ENCODE measurements around the gene TSPAN10. TPM values are rescaled to one million over a fixed set of nuclear protein-coding genes. Genes with fewer than 3 reads are reported as not detected.
A peak's percentile ranks its signal among the peaks of the same experiment; 100 is the strongest.

Gene TSPAN10
- total RNA-seq, 1 donor from 2014 or later: 2.9 TPM

- H3K4me1 Mint-ChIP-seq: no peaks in the 10 kb centered on the region
- peaks cover 16% of the 10 kb centered on the region for H3K36me3 Mint-ChIP-seq
- H3K27me3 Mint-ChIP-seq (ENCODE audit: low read depth): no peaks in the 10 kb centered on the region
- no peak overlapping the region for H3K4me3 Mint-ChIP-seq
- no peaks in the 10 kb centered on the region for H3K9me3 Mint-ChIP-seq
- TF ChIP-seq CTCF (IDR thresholded peaks at IDR 0.05; ENCODE audit: unreplicated experiment): no peak
- H3K27ac Mint-ChIP-seq: no peak overlapping the region
- DNase-seq (ENCODE audit: low spot score in 2 of 2, unreplicated experiment in 2 of 2): no peak
Observed at GRCh38 chr17:81599719-81600486, 37.1 kb upstream of the TSPAN10 start.

- no peaks in the 10 kb centered on the region for H3K4me1 Mint-ChIP-seq
- TF ChIP-seq CTCF (IDR thresholded peaks at IDR 0.05; ENCODE audit: unreplicated experiment): peak; percentile 57
- no peak overlapping the region for H3K27ac Mint-ChIP-seq
- no peaks in the 10 kb centered on the region for H3K9me3 Mint-ChIP-seq
- H3K27me3 Mint-ChIP-seq (ENCODE audit: low read depth): no peaks in the 10 kb centered on the region
- DNase-seq (ENCODE audit: low spot score in 2 of 2, unreplicated experiment in 2 of 2): no peak
- H3K36me3 Mint-ChIP-seq: peaks cover 23% of the 10 kb centered on the region
- no peak overlapping the region for H3K4me3 Mint-ChIP-seq
Observed at GRCh38 chr17:81601525-81602120, 35.4 kb upstream of the TSPAN10 start.

GRCh38 chr17:81603846-81604610 is 33.0 kb upstream of the TSPAN10 start:
- peaks cover 21% of the 10 kb centered on the region for H3K36me3 Mint-ChIP-seq
- DNase-seq (ENCODE audit: low spot score in 2 of 2, unreplicated experiment in 2 of 2): no peak
- no peaks in the 10 kb centered on the region for H3K4me1 Mint-ChIP-seq
- H3K27me3 Mint-ChIP-seq (ENCODE audit: low read depth): no peaks in the 10 kb centered on the region
- TF ChIP-seq CTCF (IDR thresholded peaks at IDR 0.05; ENCODE audit: unreplicated experiment): no peak
- H3K4me3 Mint-ChIP-seq: no peak overlapping the region
- no peaks in the 10 kb centered on the region for H3K9me3 Mint-ChIP-seq
- no peak overlapping the region for H3K27ac Mint-ChIP-seq

GRCh38 chr17:81607431-81607830 is 29.6 kb upstream of the TSPAN10 start:
- H3K9me3 Mint-ChIP-seq: no peaks in the 10 kb centered on the region
- no peaks in the 10 kb centered on the region for H3K27me3 Mint-ChIP-seq (ENCODE audit: low read depth)
- H3K36me3 Mint-ChIP-seq: peaks cover 33% of the 10 kb centered on the region
- no peak for TF ChIP-seq CTCF (IDR thresholded peaks at IDR 0.05; ENCODE audit: unreplicated experiment)
- H3K27ac Mint-ChIP-seq: no peak overlapping the region
- no peaks in the 10 kb centered on the region for H3K4me1 Mint-ChIP-seq
- no peak overlapping the region for H3K4me3 Mint-ChIP-seq
- DNase-seq (ENCODE audit: low spot score in 2 of 2, unreplicated experiment in 2 of 2): no peak

- Mint-ChIP-seq H3K27me3 (ENCODE audit: low read depth) (no peaks in the 10 kb centered on the region), H3K4me3 (no peak overlapping the region), H3K27ac (no peak overlapping the region), H3K9me3 (no peaks in the 10 kb centered on the region), H3K36me3 (peaks cover 38% of the 10 kb centered on the region), H3K4me1 (no peaks in the 10 kb centered on the region)
- TF ChIP-seq CTCF (IDR thresholded peaks at IDR 0.05; ENCODE audit: unreplicated experiment): no peak
- no peak for DNase-seq (ENCODE audit: low spot score in 2 of 2, unreplicated experiment in 2 of 2)
Observed at GRCh38 chr17:81608082-81608481, 28.9 kb upstream of the TSPAN10 start.

Data from mesothelial cell of epicardium (in vitro differentiated cells).